Measurements from ENCODE around the gene CBR4. TPM values are rescaled to one million over a fixed set of nuclear protein-coding genes. Genes with fewer than 3 reads are reported as not detected.
"Not testable (repeated sequence)": the region's sequence is repeated elsewhere in the genome, so short reads cannot be mapped to it uniquely, and the experiment has no call there.

The CBR4 gene
- total RNA-seq, 1 experiment from 2014 or later, result 17.7 TPM

DNA sequence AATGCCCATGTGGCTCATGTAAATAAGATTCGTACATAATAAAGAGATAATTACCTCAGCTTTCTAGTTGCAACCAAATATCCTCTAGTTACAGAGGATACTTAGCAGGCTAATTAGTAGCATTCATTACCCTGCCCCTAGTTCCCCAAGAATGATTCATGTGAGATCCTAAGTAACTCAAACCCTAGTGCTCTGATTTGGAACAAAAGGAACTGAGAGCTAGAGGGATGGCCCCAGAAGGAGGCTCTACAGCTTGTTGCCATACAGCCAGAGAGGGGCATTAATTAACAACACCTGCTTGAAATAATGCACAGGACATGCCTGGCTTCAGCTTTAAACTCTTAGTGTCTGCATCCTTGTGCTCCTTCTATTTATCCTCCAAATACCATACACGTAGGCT lies 32.6 kb upstream of the CBR4 start:
- Histone ChIP-seq H3K27ac (no peak overlapping the region), H3K4me3 (no peak overlapping the region), H3K27me3 (no peaks in the 10 kb centered on the region), H3K36me3 (no peaks in the 10 kb centered on the region), H3K9me3 (replicated peaks) (no peaks in the 10 kb centered on the region), H3K4me1 (no peaks in the 10 kb centered on the region)
- DNase-seq, result no peak

GRCh38 chr4:169040559-169041261 lies 30.7 kb upstream of the CBR4 start:
- 0 out of 2 replicates have a peak, but pooled peaks cover 3% of the 10 kb centered on the region for H3K4me1 ChIP-seq
- H3K27me3 ChIP-seq, result no peaks in the 10 kb centered on the region
- DNase-seq, result no peak
- no peaks in the 10 kb centered on the region for H3K9me3 ChIP-seq (replicated peaks)
- H3K27ac ChIP-seq, result no peak overlapping the region
- H3K36me3 ChIP-seq, result no peaks in the 10 kb centered on the region
- H3K4me3 ChIP-seq, result no peak overlapping the region

- H3K9me3 ChIP-seq (replicated peaks), result no peaks in the 10 kb centered on the region
- H3K27me3 ChIP-seq, result no peaks in the 10 kb centered on the region
- H3K27ac ChIP-seq, result no peak overlapping the region
- no peak overlapping the region for H3K4me3 ChIP-seq
- 0 out of 2 replicates have a peak, but pooled peaks cover 3% of the 10 kb centered on the region for H3K4me1 ChIP-seq
- DNase-seq, result no peak
- H3K36me3 ChIP-seq, result no peaks in the 10 kb centered on the region
These were observed 29.3 kb upstream of the CBR4 start for GRCh38 chr4:169039251-169039954.

DNA sequence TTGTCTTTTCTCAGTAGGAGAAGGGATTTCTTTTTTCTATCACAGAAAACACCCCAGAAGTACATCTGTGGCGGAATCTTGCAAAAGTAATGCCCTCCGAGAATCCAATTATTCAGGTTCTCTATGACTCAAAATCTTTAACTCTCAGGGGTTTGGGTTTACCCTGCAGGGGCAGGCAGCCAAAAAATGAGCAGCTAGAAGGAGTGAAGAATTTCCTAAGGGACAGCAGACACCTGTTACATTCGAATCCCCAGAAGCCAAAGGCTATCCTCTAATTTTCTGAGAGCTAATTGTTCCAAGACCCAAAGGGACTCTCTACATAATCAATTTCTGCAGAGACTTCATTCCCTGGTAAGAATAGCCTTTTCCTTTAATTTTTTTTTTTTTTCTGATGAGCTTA lies 27.5 kb upstream of the CBR4 start:
- DNase-seq, result peak; percentile 18 to 51
- Histone ChIP-seq H3K9me3 (replicated peaks) (no peaks in the 10 kb centered on the region), H3K4me3 (no peak overlapping the region), H3K36me3 (no peaks in the 10 kb centered on the region), H3K4me1 (0 out of 2 replicates have a peak, but pooled peaks cover 3% of the 10 kb centered on the region), H3K27ac (no peak overlapping the region), H3K27me3 (no peaks in the 10 kb centered on the region)

DNA sequence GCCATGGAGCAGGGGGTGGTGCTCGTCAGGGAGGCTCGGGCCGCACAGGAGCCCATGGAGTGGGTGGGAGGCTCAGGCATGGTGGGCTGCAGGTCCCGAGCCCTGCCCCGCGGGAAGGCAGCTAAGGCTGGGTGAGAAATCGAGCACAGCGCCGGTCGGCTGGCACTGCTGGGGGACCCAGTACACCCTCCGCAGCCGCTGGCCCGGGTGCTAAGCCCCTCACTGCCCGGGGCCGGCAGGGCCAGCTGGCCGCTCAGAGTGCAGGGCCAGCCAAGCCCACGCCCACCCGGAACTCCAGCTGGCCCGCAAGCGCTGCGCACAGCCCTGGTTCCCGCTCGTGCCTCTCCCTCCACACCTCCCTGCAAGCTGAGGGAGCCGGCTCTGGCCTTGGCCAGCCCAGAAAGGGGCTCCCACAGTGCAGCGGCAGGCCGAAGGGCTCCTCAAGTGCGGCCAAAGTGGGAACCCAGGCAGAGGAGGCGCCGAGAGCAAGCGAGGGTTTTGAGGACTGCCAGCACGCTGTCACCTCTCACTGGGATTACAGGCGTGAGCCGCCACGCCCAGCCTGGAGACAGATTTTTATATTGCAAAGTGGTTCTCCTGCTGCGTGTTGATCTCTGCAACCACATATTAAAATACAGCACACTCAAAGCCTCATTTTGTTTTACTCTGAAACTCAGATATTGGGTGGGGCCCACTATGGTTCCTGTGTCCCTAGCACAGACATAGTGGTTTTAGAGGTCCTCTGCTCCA lies 26.0 kb upstream of the CBR4 start:
- H3K27ac ChIP-seq; H3K27me3 ChIP-seq; H3K36me3 ChIP-seq; H3K9me3 ChIP-seq (replicated peaks); H3K4me1 ChIP-seq; DNase-seq; H3K4me3 ChIP-seq: not testable (repeated sequence)

DNA sequence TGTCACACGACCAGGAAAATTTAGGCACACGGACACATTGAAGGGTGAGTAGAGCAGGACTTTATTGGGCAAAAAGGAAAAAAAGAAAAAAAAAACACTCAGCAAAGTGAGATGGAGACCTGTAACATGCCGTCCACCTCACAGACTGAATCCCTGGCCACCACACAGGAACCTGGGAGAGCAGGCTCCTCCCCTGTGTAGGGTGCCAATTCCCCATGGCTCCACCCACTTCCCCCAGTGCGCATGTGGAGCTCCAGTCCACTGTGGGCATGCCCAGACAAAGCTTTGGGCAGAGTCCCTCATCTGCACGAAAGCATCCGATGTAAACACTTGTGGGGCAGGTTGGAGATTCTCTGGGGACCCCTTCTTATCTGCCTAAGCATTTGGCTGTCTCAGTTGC lies 23.6 kb upstream of the CBR4 start:
- Histone ChIP-seq H3K9me3 (replicated peaks) (no peaks in the 10 kb centered on the region), H3K4me3 (no peak overlapping the region)
- peak; percentile 72 to 79 for DNase-seq

DNA sequence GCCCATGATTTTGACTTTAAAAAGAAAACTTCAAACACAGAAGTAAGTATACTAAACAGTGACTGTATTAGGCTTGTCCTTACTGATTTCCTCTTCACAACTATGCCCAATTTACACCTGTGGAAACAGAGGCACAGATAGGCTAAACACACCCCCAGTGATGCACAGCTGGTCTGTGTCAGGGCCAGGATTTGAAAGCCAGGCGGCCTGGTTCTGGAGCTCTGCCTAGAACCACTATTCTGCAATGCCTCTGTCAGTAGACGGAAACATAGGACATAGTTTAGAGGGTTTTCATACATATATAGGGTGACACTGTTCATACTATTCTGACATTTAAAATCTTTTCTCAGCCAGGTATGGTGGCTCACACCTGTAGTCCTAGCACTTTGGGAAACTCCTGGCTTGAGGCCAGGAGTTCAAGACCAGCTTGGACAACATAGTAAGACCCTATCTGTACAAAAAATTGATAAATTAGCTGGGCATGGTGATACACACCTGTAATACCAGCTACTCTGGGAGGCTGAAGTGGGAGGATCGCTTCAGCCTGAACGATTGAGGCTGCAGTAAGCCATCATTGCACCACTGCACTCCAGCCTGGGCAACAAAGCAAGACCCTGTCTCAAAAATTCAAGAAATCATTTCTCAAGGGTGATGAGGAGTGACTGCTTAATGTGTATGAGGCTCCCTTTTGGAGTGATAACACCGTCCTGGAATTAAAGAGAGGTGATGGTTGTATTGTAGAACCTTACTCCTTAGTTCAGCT lies 23.0 kb upstream of the CBR4 start:
- no peak overlapping the region for H3K4me3 ChIP-seq
- H3K9me3 ChIP-seq (replicated peaks), result no peaks in the 10 kb centered on the region
- no peak for DNase-seq
- 0 out of 2 replicates have a peak, but pooled peaks cover 3% of the 10 kb centered on the region for H3K4me1 ChIP-seq
- no peaks in the 10 kb centered on the region for H3K36me3 ChIP-seq
- no peak overlapping the region for H3K27ac ChIP-seq
- H3K27me3 ChIP-seq, result no peaks in the 10 kb centered on the region

More for the DNA sequence above, 23.6 kb upstream of the CBR4 start:
- Histone ChIP-seq H3K27ac (no peak overlapping the region), H3K27me3 (no peaks in the 10 kb centered on the region), H3K36me3 (no peaks in the 10 kb centered on the region), H3K4me1 (0 out of 2 replicates have a peak, but pooled peaks cover 3% of the 10 kb centered on the region)

DNA sequence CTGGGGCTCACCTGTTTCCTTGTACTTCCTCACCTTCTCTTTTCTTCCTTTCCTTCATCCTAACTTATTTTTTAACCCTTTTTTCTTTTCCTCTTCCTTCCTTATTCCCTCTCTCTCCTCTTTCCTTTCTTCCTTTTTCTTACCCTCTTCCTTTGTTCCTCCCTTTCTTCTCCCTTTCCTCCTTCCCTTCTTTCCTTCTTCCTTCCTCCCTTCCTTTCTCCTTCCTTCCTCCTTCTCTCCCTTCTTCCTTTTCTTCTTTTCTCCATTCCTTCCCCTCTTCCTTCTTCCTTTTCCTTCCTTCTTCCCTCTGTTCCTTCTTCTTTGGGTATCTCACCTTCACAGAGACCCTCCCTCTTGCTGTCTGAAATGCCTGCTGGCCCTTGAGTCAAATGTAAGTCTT lies 22.1 kb upstream of the CBR4 start:
- no peak overlapping the region for H3K4me3 ChIP-seq
- no peaks in the 10 kb centered on the region for H3K9me3 ChIP-seq (replicated peaks)
- DNase-seq, result no peak
- H3K4me1 ChIP-seq, result 0 out of 2 replicates have a peak, but pooled peaks cover under 1% of the 10 kb centered on the region
- no peak overlapping the region for H3K27ac ChIP-seq
- no peaks in the 10 kb centered on the region for H3K27me3 ChIP-seq
- H3K36me3 ChIP-seq, result no peaks in the 10 kb centered on the region

GRCh38 chr4:169031392-169031791 lies 21.3 kb upstream of the CBR4 start:
- DNase-seq, result no peak
- Histone ChIP-seq H3K4me3 (no peak overlapping the region), H3K27me3 (no peaks in the 10 kb centered on the region), H3K27ac (no peak overlapping the region), H3K9me3 (replicated peaks) (no peaks in the 10 kb centered on the region), H3K36me3 (no peaks in the 10 kb centered on the region), H3K4me1 (no peaks in the 10 kb centered on the region)

GRCh38 chr4:169030562-169030982 lies 20.5 kb upstream of the CBR4 start:
- H3K27me3 ChIP-seq, result no peaks in the 10 kb centered on the region
- no peak for DNase-seq
- H3K9me3 ChIP-seq (replicated peaks), result no peaks in the 10 kb centered on the region
- H3K4me1 ChIP-seq, result no peaks in the 10 kb centered on the region
- H3K36me3 ChIP-seq, result no peaks in the 10 kb centered on the region
- no peak overlapping the region for H3K27ac ChIP-seq
- no peak overlapping the region for H3K4me3 ChIP-seq

- no peaks in the 10 kb centered on the region for H3K4me1 ChIP-seq
- no peak for DNase-seq
- H3K4me3 ChIP-seq, result no peak overlapping the region
- H3K27me3 ChIP-seq, result no peaks in the 10 kb centered on the region
- no peak overlapping the region for H3K27ac ChIP-seq
- no peaks in the 10 kb centered on the region for H3K36me3 ChIP-seq
- H3K9me3 ChIP-seq (replicated peaks), result no peaks in the 10 kb centered on the region
These were observed 19.9 kb upstream of the CBR4 start for GRCh38 chr4:169029947-169030346.

DNA sequence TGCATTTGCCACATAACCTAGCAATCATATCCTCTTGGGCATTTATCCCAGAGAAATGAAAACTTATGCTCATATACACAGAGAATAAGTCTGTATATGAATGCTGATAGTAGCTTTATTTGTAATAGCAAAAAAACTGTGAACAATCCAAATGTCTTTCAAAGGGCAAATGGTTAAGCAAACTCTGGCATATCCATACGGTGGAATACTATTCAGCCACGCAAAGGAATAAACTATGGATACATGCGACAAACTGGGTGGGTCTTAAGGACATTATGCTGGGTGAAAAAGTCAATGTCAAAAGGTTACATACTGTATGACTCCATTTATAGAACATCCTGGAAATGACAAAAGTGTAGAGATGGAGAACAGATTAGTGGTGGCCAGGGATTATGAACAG lies 17.6 kb upstream of the CBR4 start:
- Histone ChIP-seq H3K27ac (no peak overlapping the region), H3K36me3 (no peaks in the 10 kb centered on the region), H3K27me3 (no peaks in the 10 kb centered on the region), H3K4me3 (no peak overlapping the region), H3K4me1 (no peaks in the 10 kb centered on the region), H3K9me3 (replicated peaks) (no peaks in the 10 kb centered on the region)
- no peak for DNase-seq

GRCh38 chr4:169025184-169025583 lies 15.1 kb upstream of the CBR4 start:
- H3K9me3 ChIP-seq (replicated peaks), result no peaks in the 10 kb centered on the region
- no peaks in the 10 kb centered on the region for H3K27me3 ChIP-seq
- no peak for DNase-seq
- H3K4me1 ChIP-seq, result no peaks in the 10 kb centered on the region
- no peak overlapping the region for H3K27ac ChIP-seq
- no peaks in the 10 kb centered on the region for H3K36me3 ChIP-seq
- H3K4me3 ChIP-seq, result no peak overlapping the region

GRCh38 chr4:169024762-169025161 lies 14.7 kb upstream of the CBR4 start:
- no peak overlapping the region for H3K27ac ChIP-seq
- H3K27me3 ChIP-seq, result no peaks in the 10 kb centered on the region
- H3K9me3 ChIP-seq (replicated peaks), result no peaks in the 10 kb centered on the region
- peak; percentile 5 to 47 for DNase-seq
- H3K4me3 ChIP-seq, result no peak overlapping the region
- H3K4me1 ChIP-seq, result no peaks in the 10 kb centered on the region
- no peaks in the 10 kb centered on the region for H3K36me3 ChIP-seq
